ENCODE data around the gene NEU3.

GRCh38 chr11:74970852-74971395 is 17.8 kb upstream of the NEU3 start:
- TF ChIP-seq MAX (IDR thresholded peaks at IDR 0.05): no peak
- TF ChIP-seq CTCF (IDR thresholded peaks at IDR 0.05; ENCODE audit: low read depth, low read length, missing input control): no peak
- no peak for TF ChIP-seq SP1 (IDR thresholded peaks at IDR 0.05)
- no peak for TF ChIP-seq YY1 (IDR thresholded peaks at IDR 0.05)
- no peak for TF ChIP-seq ZBTB33 (IDR thresholded peaks at IDR 0.05)
- TF ChIP-seq RAD21 (IDR thresholded peaks at IDR 0.05): no peak
